HG03196 (cell line): ENCODE data around the gene ANKMY1.

Experiments used
- ATAC-seq: cut with Tn5 transposase; IDR thresholded peaks from one replicate; pipeline ENCODE4 v1.9.1; 2021; ENCODE audit not compliant: unreplicated experiment

ANKMY1 gene

GRCh38 chr2:240579771-240580614, 22.2 kb upstream of the ANKMY1 start:
- ATAC-seq, result no peak

GRCh38 chr2:240579071-240579762, 21.4 kb upstream of the ANKMY1 start:
- no peak for ATAC-seq

DNA sequence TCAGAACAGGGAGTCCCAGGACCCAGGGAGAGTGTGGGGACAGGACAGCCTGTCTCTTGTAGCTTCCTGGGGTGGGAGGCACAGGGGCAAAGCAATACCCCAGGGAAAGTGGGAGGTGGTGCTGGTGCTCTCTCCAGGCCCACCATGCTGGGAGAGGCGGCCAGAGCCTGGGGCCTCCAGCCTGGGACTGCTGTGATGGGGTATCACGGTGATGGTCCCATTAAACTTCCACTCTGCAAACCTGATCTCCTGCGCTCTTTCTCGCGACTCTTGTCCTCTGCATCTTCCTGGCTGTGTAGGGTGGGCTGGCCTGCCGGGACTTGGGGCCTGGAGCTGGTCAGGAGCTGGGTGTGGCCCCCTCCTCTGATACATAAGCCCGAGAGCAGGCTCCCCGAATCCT, 20.7 kb upstream of the ANKMY1 start:
- ATAC-seq, result no peak

GRCh38 chr2:240578110-240578450, 20.3 kb upstream of the ANKMY1 start:
- ATAC-seq, result no peak

DNA sequence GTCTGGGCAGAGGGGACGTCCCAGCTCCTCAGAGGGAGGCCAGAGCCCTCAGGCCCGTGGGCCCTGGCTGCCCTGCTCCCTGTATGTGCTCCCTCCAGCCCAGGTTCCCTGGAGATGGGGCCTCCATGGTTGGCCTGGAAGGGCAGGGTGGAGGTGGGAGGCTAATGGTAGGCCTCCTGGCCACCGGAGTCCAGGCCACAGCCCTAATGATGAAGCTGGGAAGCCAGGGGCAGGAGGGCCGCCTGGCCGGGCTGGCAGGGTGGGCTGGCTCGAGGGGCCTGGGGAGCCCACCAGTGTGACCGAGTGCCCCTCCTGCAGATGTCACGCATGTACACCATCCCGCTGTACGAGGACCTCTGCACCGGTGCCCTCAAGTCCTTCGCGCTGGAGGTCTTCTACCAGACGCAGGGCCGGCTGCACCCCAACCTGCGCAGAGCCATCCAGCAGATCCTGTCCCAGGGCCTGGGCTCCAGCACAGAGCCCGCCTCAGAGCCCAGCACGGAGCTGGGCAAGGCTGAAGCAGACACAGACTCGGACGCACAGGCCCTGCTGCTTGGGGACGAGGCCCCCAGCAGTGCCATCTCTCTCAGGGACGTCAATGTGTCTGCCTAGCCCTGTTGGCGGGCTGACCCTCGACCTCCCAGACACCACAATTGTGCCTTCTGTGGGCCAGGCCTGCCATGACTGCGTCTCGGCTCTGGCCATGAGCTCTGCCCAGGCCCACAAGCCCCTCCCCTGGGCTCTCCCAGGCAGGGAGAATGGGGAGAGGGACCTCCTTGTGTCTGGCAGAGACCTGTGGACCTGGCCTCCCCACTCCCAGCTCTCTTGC, 19.7 kb upstream of the ANKMY1 start:
- ATAC-seq, result no peak

DNA sequence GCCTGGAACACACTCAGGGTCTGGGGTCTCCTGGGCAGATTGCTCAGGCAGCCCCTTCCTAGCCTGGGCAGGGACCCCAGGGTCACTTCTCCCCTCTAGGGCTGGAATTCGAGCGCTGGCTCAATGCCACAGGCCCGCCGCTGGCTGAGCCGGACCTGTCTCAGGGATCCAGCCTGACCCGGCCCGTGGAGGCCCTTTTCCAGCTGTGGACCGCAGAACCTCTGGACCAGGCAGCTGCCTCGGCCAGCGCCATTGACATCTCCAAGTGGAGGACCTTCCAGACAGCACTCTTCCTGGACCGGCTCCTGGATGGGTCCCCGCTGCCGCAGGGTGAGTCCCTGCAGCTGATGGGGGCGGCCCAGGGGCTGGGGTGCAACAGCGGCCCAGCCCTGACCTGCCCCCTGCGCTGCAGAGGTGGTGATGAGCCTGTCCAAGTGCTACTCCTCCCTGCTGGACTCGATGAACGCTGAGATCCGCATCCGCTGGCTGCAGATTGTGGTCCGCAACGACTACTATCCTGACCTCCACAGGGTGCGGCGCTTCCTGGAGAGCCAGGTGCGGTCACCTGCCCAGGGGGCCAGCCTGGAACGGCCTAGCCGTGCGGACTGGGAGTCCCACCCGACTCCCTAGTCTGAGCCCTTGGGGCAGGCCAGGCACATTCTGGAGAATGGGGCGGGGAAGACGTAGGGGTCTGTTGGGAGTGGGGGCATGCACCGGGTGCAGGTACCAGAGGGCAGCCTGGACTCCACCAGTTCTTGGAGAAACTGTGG, 18.8 kb upstream of the ANKMY1 start:
- no peak for ATAC-seq

- no peak for ATAC-seq
Measured at GRCh38 chr2:240576036-240576435, 18.2 kb upstream of the ANKMY1 start.

GRCh38 chr2:240575101-240575965, 17.5 kb upstream of the ANKMY1 start:
- ATAC-seq, result no peak

GRCh38 chr2:240574386-240575100, 16.8 kb upstream of the ANKMY1 start:
- ATAC-seq, result no peak

GRCh38 chr2:240573516-240574385, 16.0 kb upstream of the ANKMY1 start:
- ATAC-seq, result no peak

DNA sequence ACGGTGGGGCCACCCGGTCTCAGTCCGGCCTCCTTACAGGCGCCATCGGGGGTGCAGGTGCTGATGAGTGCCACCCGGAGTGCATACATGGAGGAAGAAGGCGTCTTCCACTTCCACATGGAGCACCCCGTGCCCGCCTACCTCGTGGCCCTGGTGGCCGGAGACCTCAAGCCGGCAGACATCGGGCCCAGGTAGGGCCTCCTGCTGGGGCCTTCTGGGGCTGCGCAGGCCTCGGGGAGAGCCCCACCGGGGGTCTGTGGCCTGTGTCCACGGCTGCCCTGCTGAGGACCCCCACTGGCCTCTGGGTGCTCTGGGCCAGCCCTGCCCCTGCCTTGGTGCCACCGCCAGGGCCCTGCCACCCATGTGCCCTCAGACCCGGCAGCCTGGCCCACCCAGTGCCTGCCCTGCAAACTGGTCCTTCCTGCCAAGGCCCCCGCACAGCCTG, 15.3 kb upstream of the ANKMY1 start:
- no peak for ATAC-seq

GRCh38 chr2:240572141-240573031, 14.6 kb upstream of the ANKMY1 start:
- no peak for ATAC-seq

DNA sequence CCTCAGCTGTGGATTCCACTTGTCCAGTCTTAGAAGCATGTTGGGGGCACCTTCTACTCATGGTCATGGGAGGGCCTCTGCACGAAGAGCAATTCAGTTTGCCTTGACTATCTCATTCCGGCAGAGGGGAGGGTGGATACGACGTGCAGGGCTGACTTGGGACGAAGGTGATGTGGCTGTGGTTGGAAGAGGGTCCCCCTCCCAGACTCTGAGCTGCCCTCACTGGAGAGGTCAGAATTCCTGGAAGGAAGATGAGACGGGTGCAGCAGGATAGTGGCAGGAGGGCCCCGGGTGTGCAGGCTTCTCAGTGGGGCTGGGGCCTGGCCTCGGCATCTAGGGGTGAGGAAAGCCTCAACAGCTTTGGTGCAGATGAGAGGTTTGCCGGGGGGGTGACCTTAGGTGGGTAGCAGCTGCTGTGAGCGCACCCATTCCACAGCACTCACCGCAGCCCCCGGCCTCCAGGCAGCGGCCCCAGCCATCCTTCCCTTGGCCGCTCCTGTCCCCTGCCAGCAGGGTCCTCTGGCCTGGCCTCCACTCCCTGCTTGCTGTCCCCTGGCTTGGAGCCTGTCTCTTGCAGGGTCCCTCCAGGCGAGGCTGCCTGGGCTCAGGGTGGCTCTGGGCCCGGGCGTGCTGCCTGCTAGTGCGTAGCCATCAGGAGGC, 13.7 kb upstream of the ANKMY1 start:
- ATAC-seq, result no peak

DNA sequence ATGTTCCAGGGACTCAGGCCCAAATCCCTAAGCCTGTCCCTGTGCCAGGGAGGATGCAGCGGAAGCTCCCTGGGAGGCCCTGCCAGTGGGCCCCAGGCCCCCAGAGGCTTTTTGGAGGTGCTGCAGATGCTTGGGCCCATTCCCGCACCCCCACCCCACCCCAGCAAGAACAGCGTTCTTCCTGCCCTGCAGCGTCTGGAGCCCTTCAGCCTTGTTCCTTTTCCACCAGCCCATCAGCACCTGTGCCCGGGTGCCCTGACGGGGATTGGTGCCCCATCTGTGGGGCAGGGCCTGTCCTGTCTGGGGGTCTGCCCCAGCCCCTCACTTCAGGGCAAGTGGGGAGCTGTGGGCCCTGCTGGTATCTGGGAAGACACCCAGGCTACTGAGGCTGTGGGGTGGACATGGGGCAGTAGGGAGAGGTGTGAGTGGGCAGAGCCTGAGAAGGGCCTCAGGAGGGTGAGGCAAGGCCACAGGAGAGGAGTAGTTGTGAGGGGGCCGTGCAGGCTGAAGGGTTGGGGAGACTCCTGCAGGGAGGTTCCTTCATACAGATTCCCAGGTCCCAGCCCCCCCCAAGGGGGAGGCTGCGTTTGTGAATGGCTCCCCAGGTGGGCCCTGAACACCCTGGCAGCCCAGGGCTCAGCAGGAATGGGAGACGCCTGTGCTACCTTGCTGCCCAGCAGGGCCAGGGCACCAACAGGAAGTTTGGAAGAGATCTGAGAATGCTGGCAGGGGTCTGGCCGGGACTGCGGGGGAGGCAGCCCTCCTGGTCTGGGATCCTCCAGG, 12.9 kb upstream of the ANKMY1 start:
- ATAC-seq, result no peak

- ATAC-seq, result no peak
Measured at GRCh38 chr2:240569998-240570530, 12.3 kb upstream of the ANKMY1 start.

DNA sequence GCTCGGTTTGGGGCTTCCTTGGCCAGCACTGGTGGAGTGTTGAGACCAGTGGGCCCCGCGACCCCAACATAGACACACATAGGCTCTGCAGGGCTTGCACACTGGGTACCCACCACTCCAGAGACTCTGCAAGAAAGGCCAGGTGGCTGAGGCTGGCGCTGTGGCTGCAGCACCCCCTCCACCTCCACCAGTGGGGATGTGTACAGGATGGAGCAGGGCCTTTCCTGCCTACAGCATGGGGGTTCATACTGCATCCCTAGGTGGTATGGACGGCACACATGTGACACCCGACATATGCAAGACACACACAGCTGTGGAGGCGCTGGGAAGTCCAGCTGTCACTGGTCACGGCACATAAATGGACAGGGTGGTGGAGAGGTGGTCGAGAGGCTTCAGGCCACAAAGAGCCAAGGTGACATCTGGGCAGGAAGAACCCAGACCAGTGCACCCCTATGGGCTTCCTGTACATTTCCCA, 11.8 kb upstream of the ANKMY1 start:
- no peak for ATAC-seq
